ENCODE measurements around the gene PLD1.

- TF ChIP-seq CTCF (IDR thresholded peaks at IDR 0.05) (no peak), POLR2A (IDR thresholded peaks at IDR 0.05) (no peak)
These were observed 240.6 kb downstream of the PLD1 start for GRCh38 chr3:171569571-171570132.

All from right lobe of liver (tissue), 4 donors.